HL-60 (cell line): ENCODE results near the gene GLRB.

Source experiments
- CTCF ChIP-seq: IDR thresholded peaks from one replicate; pipeline ENCODE4 v1.5.1; 2011; ENCODE audit warnings: low read length, control low read depth, inconsistent platforms; ENCODE audit not compliant: insufficient read depth
- GABPA ChIP-seq: IDR thresholded peaks from 2 replicates; pipeline ENCODE4 v1.6.1; 2012; ENCODE audit warnings: low read depth
- POLR2AphosphoS5 ChIP-seq: IDR thresholded peaks from 2 replicates; pipeline ENCODE4 v1.6.1; 2012; ENCODE audit warnings: low read depth

DNA sequence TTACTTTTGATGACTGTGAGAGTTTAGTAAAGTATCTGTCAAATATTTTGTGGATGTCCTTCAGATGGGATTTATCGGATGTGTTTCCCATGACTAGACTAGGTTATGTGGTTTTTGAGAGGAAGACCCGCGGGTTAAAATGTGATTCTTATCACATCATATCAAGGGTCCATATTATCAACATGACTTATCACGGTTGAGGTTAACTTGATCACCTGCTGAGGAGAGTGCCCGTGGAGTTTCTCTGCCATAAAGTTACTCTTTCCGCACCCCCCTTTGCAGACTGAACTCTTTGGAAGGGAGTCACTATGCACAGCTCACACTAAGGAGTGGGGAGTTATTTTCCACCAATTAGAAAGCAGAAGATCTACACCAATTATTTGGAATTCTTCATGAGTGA, 38.7 kb downstream of the GLRB start:
- TF ChIP-seq CTCF, result no peak
- TF ChIP-seq GABPA, result no peak
- no peak for TF ChIP-seq POLR2AphosphoS5
